IPS-NIHi7 (cell line): ENCODE measurements around the gene SNX30.
A peak's percentile ranks its signal among the peaks of the same experiment; 100 is the strongest.

Experiments
- DNase-seq: peaks from one replicate; pipeline ENCODE4 v3.0.0; 2012; ENCODE audit warnings: mixed read lengths; ENCODE audit errors: extremely low spot score

The SNX30 gene

DNA sequence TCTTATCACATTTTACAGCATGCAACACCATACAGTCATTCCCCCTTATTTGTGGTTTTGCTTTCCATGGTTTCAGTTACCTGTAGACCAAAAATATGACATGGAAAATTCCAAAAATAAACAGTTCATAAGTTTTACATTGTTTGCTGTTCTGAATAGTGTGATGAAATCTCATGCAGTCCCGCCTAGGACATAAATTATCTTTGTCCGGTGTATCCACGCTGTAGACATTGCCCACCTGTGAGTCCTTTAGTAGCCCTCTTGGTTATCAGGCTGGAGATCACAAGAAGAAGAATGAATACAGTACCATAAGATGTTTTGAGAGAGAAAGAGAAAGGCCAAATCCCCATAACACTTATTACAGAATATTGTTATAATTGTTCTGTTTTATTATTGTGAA, 72.1 kb downstream of the SNX30 start:
- DNase-seq, result no peak

DNA sequence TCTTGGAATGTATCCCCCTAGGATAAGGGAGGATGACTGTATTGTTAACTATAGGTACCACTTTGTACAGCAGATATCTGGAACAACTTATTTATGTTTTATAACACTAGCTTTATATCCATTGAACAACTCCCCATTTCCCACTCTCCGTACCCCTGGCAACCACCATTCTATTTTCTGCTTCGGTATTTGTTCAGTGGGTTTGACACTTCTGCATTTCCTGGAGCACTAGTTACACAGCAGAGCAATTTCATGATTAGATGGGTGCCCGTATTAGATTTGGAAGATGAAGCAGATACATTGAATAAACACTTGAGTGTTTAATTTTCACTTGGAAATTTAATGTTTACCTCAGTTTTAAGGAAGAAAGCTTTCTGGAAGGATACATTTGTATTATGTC, 72.7 kb downstream of the SNX30 start:
- no peak for DNase-seq

DNA sequence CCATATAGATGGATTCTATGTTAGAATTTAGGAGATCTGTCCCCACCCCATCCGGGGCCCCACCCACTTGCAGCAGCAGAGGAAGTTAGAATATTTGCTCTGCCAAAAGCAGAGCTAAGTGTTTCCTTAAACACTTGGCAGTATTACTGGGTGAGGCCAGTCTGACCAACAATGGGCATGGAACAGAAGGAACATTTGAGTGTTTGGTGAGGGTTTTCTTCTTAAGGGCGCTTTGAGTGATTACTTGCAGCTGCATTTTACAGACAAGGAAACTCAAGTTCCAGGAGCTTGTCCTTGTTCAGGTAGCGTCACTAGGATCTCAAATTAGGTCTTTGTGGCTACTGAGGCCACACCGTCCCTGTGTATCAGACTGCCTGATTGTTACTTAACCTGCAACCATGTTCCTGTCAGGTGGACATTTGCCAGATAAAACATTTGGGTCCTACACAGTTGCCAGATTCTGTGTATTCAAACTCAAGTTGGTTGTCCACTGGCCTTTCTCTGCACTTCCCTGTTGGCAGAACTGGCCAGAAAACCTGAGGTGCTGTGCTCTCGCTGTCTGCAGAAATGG, 80.8 kb downstream of the SNX30 start:
- no peak for DNase-seq

DNA sequence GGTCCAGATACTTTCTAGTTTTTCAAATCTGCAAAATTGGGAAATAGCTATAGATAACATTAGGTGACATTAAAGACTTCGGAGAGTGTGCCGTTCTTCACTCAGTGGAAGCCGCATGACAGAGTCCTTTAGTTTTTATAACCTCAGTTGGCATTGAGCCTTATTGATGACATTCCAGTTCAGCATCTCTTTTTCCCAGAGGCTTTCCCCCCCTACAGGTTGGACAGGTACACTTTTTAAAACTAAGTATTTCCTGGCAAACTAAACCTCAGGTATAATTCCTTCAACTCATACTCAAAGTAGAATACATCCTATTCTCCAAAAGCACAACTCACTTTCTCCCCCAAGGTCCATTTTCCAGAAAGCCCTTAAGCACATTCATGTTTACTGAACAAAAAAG, 81.4 kb downstream of the SNX30 start:
- no peak for DNase-seq

DNA sequence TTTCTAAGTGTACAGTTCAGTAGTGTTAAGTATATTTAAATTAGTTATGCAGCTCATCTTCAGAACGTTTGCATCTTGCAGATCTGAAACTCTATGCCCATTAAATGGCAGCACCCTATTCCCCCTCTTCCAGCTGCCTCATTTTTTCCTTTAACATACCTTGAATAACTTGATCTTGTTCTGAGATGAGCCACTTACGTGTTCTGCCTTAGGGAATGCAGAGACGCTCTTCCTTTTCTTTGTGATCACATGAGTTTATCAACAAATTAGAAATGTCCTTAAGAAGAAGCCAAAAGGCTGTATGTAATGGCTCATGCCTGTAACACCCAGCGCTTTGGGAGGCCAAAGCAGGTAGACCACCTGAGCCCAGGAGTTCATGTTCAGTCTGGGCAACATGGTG, 82.5 kb downstream of the SNX30 start:
- DNase-seq, result no peak

DNA sequence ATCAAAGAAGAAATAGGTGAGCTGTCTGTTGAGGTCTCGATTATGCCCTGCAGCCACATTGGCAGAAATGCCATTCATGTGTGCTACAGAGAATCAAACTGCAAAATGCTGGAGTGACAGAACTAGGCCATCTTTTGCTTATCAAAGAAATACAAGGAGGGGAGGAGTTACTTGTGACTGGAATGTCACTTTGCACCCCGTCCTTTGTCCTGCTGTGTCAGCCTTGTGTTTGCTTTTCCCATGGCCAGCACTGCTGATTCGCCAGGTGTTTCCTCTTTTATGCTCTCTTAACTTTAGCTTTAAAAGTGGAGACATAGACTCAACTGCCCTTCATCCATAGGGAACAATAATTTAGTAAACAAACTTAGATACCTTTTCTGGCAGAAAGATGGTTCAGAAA, 85.8 kb downstream of the SNX30 start:
- DNase-seq, result no peak

DNA sequence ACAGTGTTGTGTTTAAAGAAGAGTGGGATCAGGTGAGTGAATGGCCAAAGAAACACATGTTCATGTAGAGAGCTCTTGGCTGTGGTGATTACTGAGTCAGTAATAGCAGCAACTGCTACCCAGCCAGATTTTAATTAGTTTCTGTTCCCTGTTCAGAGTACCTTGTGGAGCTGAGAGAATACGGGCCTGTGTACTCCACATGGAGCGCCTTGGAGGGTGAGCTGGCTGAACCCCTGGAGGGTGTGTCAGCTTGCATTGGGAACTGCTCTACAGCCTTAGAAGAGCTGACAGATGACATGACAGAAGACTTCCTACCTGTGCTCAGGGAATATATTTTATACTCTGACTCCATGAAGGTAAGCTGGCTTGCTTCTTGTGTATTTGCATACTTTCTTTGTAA, 87.8 kb downstream of the SNX30 start:
- no peak for DNase-seq

DNA sequence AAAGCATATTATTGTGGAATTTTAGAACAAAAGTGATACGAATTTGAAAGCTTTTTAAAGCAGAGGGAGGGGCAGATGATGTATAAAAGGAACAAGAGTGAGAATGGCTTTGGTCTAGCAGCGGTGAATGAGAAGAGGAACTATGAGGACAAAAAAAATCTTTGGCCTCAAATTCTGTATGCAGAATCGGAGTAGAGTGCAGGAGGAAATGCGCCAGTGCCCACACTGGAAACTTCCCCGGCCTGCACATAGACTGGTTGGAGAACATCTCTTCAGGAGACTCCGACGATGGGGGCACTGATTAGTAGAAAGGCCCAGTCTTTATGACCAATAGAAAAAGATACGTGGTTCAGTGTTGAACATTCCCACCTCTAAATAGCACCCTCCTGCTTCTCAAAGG, 88.8 kb downstream of the SNX30 start:
- DNase-seq, result no peak

DNA sequence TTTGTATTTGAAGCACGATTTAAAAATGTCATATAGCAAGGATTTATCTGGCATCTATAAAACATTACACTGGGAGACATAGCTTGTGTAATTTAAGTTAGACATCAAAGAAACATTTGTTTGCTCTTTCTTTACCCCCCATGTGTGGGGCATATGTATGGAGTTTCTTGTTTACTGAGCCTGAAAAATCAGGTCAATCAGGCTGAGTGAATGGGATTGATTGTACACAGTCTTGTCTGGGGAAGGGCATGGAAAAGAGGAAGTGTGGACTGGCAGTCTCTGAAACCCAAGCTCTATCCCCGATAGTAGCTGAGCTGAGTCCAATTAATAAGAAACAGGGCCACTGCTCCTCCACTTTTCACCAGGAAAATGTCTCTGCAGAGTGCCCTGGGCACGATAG, 90.7 kb downstream of the SNX30 start:
- no peak for DNase-seq

DNA sequence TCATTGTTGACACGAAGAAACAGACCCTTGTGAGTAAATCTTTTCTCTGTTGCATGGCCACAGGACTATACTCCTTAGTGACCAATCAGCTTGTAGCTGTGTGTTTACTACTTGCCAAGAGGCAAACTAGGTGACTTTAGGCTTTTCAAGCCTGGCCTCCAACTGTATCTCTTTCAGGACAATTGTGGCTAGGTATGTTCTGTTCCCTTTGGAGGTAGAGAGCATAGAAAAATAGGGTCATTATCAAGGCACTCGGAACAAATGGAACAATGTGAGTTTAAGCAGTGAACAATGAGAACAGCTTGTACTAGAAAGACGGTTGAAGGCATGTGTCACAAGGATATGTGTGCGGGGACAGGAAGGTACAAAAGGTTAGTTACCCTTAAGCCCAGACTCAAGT, 92.0 kb downstream of the SNX30 start:
- DNase-seq, result no peak

DNA sequence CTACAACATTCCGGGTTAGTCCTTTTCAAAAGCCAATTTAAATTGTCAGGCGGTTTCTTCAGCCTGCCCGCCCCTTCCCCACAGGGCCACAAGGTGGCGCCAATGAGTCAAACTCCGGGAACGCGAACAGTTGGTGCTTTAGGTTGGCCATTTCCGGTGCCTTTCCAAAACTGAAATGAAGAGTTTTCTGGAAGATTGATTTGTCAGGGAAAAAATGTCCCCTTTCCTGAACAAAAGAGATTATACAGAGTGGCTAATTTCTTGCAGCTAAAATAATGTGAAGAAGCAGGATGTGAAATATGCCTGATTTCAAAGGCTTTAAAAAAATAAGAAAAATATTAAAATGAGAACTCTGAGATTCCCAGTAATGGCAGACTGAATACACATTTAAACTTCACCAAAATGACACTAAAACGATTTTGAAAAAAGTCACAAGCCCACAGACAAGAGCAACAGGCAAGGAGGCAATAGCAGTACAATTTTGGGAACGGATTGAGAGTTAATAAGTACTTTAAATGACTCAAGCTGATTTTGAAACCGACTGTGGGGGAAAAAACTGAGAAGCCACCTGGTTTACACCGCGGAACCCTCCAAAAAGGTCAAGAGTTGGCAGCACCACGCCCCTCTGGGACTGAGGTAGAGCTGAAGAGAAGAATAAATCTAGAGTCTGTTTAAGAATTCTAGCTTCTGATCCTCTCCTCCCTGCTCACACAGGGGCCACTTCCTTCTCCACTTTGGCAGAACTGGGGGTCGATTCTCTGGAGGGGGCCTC, 94.4 kb downstream of the SNX30 start:
- peak; percentile 88 for DNase-seq

DNA sequence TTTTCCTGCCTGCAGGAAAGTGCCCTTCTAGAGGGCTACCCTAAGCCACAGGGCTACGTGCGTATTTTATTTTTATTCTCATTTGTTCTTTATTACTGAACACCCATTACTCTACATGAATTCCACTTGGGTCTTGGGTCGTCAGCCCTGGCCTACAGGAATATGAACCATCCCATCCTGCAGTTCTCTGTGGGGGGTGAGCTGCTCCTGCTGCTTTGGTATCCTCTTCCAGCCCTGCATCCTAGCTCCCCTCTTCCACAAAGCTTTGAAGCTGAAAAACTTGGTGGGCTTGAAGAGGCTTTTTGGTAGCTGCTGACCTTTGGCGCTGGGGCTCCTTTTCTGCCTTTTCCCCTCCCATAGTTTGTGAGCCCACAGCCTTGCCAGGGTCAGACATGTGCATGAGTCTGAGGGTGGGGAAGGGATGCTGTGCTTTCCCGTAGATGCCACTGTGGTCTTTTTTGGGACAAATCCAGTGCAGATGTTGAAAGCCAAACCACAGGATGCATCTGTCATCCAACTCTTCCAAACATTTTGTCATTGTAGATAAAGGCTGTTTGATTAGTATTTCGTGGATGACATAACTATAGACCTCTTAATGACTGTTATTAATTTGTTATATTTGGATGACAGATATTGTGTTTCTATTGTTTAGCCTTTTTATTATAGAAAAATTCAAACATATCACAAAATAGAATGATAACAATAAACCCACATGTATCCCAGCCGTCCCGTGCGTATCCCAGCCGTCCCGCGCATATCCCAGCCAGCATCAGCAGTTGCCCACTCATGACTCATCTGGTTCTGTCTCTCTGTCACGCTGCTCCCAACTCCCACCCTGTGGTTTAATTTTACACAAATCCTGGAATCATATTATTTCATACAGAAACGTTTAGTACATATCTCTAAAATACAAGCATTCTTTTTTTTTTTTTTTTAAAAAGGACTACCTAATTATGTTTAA, 96.2 kb downstream of the SNX30 start:
- DNase-seq, result peak; percentile 43

DNA sequence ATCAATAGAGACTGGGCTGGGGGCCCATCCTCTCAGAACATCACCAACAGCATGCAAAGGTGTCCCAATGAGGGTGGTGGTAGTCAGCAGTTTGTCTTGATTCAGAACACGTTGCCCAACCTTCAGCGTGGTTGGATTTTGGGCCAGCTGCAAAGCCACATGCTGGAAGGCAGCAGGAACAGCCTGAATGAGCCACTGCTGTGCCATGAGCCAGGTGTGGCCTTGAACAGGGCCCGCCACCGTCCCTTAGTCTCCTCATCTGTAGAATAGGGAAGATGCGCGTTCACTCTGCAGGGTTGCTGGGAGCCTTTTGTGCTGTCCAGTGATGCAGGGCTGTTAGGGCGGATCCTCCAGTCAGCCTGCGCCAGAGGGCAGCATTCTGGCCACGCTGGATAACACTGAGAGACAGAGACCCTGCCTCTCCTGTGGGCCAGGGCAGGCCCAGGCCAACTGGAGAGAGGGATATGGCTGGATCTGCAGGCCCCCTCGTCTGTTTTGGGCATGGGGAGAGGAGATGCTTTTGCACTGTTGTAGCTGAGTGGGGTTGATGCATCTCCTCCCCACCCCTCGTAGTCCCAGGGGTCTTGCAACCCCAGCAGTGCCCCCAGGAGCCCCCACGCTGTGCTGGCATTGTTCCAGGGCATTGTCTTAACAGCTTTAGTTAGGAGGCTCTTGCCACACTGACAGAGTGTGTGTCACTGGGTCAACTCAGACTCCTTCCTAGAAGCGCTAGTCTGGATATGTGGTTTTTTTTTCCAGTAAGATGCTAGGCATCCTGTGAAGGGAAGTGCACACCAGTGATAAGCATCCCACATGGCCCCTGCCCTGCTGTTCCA, 98.0 kb downstream of the SNX30 start:
- peak; percentile 27 for DNase-seq

DNA sequence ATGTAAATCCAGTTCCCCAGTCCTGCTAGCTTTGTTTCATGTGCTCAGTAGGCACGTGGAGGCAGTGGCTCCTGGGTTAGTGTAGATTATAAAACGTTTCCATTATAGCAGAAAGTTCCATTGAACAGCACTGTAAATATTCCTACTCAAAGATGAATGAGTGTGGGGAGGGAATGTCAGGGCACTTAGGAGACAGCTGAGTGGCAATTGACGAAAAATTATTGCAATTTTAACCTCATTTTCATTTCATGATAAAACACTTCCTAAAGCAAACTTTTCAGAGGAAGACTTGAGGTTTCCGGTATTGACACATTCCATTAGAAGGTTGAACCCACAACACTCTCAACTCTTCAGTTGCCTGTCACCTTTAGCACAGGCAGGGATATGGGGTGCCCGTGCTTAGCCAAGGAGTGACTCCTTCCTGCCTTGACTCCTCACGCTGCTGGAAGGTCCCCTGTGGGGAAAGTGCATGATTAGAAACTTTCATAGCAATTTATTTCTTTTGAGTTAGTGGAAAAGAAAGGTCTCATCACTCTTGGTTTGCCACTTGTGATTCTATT, 98.9 kb downstream of the SNX30 start:
- DNase-seq, result no peak

DNA sequence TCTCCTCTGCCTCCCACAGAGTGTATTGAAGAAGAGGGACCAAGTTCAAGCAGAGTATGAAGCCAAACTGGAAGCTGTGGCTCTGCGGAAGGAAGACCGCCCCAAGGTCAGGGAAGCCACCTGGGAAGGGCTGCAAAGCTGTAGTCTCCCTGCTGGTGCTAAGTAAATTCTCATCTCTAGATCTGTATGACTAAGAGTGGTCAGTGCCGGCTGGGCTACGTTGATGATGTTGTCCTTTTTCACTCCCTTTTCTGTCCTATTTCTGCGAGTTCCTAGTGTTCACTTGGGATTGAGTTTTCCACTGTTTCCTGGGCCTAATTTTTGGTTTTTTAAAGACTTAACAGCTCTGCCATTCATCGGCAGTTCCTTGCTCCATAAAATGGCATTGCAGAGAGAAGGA, 100.3 kb downstream of the SNX30 start:
- no peak for DNase-seq

DNA sequence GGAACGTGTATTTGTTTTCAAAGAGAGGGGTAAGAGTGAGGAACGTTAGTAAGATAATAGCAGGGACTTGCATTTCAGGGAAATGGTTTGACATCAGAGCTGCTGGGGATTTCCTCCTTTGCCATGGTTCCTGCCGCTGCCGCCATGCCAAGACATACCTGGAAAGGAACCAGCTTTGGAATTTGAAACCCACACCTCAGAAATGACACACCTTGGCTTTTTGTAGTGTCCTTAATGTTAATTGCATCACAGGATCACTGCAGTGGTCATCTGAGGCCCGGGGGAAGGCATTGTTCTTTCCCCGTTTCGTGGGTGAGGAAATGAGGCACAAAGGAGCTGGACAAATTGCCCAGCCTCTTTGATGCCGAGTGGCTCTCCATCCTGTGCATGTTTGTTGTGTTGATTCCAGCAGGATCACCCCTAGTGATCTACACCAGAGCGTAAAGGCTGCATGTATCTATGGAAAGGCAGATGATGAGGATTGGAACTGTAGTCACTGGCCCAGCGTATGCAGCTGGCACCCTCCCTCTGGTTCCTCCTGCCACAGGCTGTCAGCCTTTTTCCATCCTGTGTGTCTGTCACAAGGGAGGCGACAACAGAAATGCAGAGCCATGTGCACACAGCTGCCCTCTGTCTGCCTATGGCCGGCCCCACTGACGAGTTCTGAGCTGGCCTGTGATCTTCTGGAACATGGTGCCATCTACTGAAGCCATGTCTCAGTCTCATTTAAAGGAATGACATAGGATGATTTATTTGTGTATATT, 102.4 kb downstream of the SNX30 start:
- DNase-seq, result no peak

DNA sequence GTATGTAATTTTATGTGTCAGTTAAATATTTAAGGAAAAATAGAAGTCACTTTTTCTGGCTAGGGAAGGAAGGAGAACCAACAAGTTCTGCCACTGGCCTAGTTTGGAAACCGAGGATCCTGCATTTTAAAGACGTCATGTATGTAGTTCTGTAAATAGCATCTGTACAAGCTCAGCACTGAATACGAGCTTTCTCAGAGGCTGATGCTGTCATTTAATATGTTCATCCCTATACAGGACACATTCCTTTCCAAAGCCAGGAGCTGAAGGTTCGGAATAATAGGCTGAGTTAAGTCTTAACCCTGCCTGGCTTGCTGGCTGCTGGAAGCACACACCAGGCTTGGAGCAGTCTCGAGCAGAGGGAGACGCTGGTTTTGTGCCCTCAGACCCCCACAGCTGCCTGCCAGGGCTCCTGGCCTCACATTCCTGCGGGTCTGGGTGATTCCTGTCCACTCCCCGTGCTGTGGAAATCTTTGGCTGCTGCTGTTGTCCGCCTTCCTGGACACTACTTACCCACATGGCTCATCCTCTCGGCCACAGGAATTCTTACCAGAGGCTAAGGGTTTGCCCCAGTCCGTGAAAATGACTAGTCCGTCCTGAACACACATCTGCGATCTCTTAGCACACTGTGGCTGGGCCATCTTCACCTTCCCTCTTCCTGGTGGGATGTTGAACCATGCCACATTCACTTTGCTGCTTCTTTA, 103.5 kb downstream of the SNX30 start:
- no peak for DNase-seq

DNA sequence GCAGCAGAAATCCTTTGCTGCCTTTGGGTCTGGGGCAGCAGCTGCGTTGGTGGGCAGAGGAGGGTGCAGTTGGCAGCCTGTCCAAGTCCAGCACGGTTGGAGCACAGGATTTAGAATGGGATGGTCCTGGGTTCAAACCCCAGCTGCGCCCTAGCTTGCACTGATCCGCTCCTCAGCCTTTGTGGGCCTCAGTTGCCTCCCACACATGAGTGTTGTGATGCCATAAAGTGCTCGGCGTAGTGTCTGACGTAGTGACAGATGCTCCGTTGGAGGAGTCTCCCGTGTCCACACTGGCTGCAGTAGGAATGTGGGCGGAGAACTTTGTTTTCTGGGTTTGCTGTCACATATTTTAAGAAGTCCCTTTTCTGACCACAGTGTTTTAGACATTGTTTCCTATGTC, 104.1 kb downstream of the SNX30 start:
- DNase-seq, result no peak

DNA sequence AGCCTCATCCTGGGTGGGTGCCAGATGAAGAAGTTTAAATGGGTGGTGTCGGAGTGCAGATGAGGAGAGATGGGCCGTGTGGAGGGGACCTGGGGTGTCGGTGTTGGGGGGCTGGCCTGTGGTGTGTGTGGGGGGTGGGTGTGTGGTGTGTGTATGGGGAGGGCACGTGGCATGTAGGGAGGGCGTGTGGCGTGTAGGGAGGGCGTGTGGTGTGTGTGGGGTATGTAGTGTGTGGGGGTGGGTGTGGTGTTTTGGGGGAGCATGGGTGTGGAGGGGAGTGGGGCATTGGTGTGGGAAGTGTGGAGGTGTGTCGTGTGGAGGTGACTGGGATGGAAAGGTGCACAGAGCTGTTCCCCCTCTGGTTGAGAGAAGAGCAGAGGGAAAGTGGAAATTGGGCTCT, 105.6 kb downstream of the SNX30 start:
- no peak for DNase-seq

DNA sequence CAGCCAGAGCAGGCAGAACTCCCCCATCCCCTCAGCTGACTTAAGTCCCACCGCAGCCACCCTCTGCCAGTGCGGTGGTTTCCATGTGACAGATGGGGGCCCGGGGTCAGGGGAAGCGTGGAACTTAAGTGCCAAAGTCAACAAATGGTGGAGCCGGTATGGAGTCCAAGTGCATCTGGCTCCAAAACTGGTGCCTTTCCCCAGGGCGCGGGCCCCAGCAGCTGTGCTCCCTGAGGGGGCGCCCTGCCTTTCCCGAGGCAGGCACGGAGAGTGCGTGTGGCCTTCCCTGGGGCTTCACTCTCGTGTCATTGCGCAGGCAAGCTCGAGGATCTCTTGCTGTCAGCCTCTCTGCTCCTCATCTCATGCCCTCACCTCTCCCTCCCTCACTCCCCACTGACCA, 106.3 kb downstream of the SNX30 start:
- no peak for DNase-seq
